Vein endothelial cell (primary cell): ENCODE data around the gene NDUFB7. TPM values are rescaled to one million over a fixed set of nuclear protein-coding genes. Genes with fewer than 3 reads are reported as not detected.

Experiments
- small RNA-seq: library from RNA; depleted of rRNA; stranded (forward); fragments of <200 nt; gene quantifications from one replicate; pipeline ENCODE3, GENCODE V24; 2012
- total RNA-seq: library from RNA; depleted of rRNA; stranded (reverse); fragments of >200 nt; gene quantifications from 2 replicates; pipeline ENCODE4 v1.2.3, GENCODE V29; 2012

Gene NDUFB7
- 209 and 287 TPM in 2 replicates for total RNA-seq

GRCh38 chr19:14571695-14572490 is at the start of gene NDUFB7:
Gene NDUFB7 (minus strand): TSS chr19:14572066. CDS start chr19:14572000, 66 bp downstream.

GRCh38 chr19:14582894-14583340 is 11.1 kb upstream of the NDUFB7 start, which contains the start of gene CLEC17A:
Gene CLEC17A (plus strand): TSS chr19:14583084. CDS start chr19:14583161, 77 bp downstream.

GRCh38 chr19:14529254-14530004 is 42.4 kb downstream of the NDUFB7 start, which contains the start of gene TECR:
Gene TECR (plus strand): TSS chr19:14529594. CDS start chr19:14529697, 103 bp downstream.

GRCh38 chr19:14517840-14518505 is 53.9 kb downstream of the NDUFB7 start, which contains the start of gene DNAJB1:
Gene DNAJB1 (minus strand): TSS chr19:14518397. CDS start chr19:14518349, 48 bp downstream.

Small RNA genes lying within 50 kb of the gene (small RNA-seq; reads per million reads assigned to genes)
- gene RN7SL842P: not detected

Other genes with a start within 250 kb of the NDUFB7 start
- 7.2 and 14.6 TPM in 2 replicates for gene ADGRE5, start 190.6 kb downstream of the NDUFB7 start, total RNA-seq
- 63.4 and 97.1 TPM in 2 replicates for gene DDX39A, start 152.7 kb downstream of the NDUFB7 start, total RNA-seq
- gene PKN1, start 138.8 kb downstream of the NDUFB7 start, total RNA-seq: 253 and 369 TPM in 2 replicates
- gene PTGER1, start 96.7 kb downstream of the NDUFB7 start, total RNA-seq: 0.19 and 0.65 TPM in 2 replicates
- 132 and 184 TPM in 2 replicates for gene GIPC1, start 75.9 kb downstream of the NDUFB7 start, total RNA-seq
- gene DNAJB1, start 53.7 kb downstream of the NDUFB7 start, total RNA-seq: 45.7 and 54.5 TPM in 2 replicates
- gene TECR, start 42.5 kb downstream of the NDUFB7 start, total RNA-seq: 32.7 and 35.3 TPM in 2 replicates
- gene CLEC17A, start 11.0 kb upstream of the NDUFB7 start, total RNA-seq: not detected in 2 replicates
- gene ADGRE3, start 102.8 kb upstream of the NDUFB7 start, total RNA-seq: not detected in 2 replicates
- gene ZNF333, start 118.0 kb upstream of the NDUFB7 start, total RNA-seq: 12.3 and 17.0 TPM in 2 replicates
- not detected in 2 replicates for gene ADGRE2, start 206.5 kb upstream of the NDUFB7 start, total RNA-seq